Activated T-cell treated with anti-CD3 and anti-CD28 coated beads, Interleukin-2, amount 50 U/mL, for 4 hours (primary cell): Measurements from ENCODE around the gene TMEM37. TPM values are rescaled to one million over a fixed set of nuclear protein-coding genes. Genes with fewer than 3 reads are reported as not detected.
A peak's percentile ranks its signal among the peaks of the same experiment; 100 is the strongest.
"Not testable (repeated sequence)": the region's sequence is repeated elsewhere in the genome, so short reads cannot be mapped to it uniquely, and the experiment has no call there.

ENCODE experiments used
- ATAC-seq, 2 donors: fragments of 200-7000 bp; cut with Tn5 transposase; one replicate each; pipeline ENCODE4 v1.10.0; 2021
- DNase-seq: peaks from one replicate; pipeline ENCODE4 v3.0.0-alpha.2; 2020
- H3K27me3 Mint-ChIP-seq: one replicate; pipeline ENCODE4 v1.8.0; 2021; ENCODE audit warnings: low read depth, mixed read lengths
- H3K36me3 Mint-ChIP-seq: one replicate; pipeline ENCODE4 v1.8.0; 2022; ENCODE audit warnings: mixed read lengths; ENCODE audit not compliant: insufficient read depth
- H3K4me1 Mint-ChIP-seq: one replicate; pipeline ENCODE4 v1.8.0; 2021; ENCODE audit warnings: low read depth, mixed read lengths
- H3K4me3 Mint-ChIP-seq: one replicate; pipeline ENCODE4 v1.8.0; 2021; ENCODE audit warnings: mild to moderate bottlenecking, moderate library complexity, mixed read lengths
- H3K9me3 Mint-ChIP-seq: one replicate; pipeline ENCODE4 v1.8.0; 2021; ENCODE audit warnings: mixed read lengths
- total RNA-seq, 3 donors: library from RNA; stranded (reverse); gene quantifications; one replicate each; pipeline ENCODE4 v1.2.1, GENCODE V29; 2021

Gene TMEM37
- under 1 TPM in 2 of 3 donors, not detected in 1; 0.11 to 0.27 TPM for total RNA-seq

GRCh38 chr2:119431155-119431975 lies at the start of gene TMEM37:
Gene TMEM37 (plus strand): TSS chr2:119431854. CDS start chr2:119431904, 50 bp downstream.
- no peak for DNase-seq
- ATAC-seq, result peak; percentile 51 to 57

GRCh38 chr2:119383410-119384140 lies 48.1 kb upstream of the TMEM37 start:
- Mint-ChIP-seq H3K9me3 (no peaks in the 10 kb centered on the region), H3K27me3 (peaks cover 1% of the 10 kb centered on the region), H3K36me3 (no peaks in the 10 kb centered on the region), H3K4me3 (no peak overlapping the region), H3K4me1 (peaks cover 5% of the 10 kb centered on the region)
- ATAC-seq (no peak), DNase-seq (no peak)

More at GRCh38 chr2:119431155-119431975, at the start of gene TMEM37:
- Mint-ChIP-seq H3K4me1 (peaks cover 7% of the 10 kb centered on the region), H3K4me3 (peak within 1 kb of the TSS; percentile 31), H3K27me3 (peaks cover 74% of the 10 kb centered on the region), H3K36me3 (no peaks in the 10 kb centered on the region), H3K9me3 (no peaks in the 10 kb centered on the region)

GRCh38 chr2:119384971-119385370 lies 46.7 kb upstream of the TMEM37 start:
- peaks cover 5% of the 10 kb centered on the region for H3K4me1 Mint-ChIP-seq
- DNase-seq (no peak), ATAC-seq (no peak)
- no peaks in the 10 kb centered on the region for H3K9me3 Mint-ChIP-seq
- peaks cover 1% of the 10 kb centered on the region for H3K27me3 Mint-ChIP-seq
- no peak overlapping the region for H3K4me3 Mint-ChIP-seq
- H3K36me3 Mint-ChIP-seq, result no peaks in the 10 kb centered on the region

GRCh38 chr2:119385466-119385865 lies 46.2 kb upstream of the TMEM37 start:
- peaks cover 1% of the 10 kb centered on the region for H3K27me3 Mint-ChIP-seq
- ATAC-seq (no peak), DNase-seq (no peak)
- no peaks in the 10 kb centered on the region for H3K36me3 Mint-ChIP-seq
- no peaks in the 10 kb centered on the region for H3K9me3 Mint-ChIP-seq
- H3K4me3 Mint-ChIP-seq, result no peak overlapping the region
- peaks cover 5% of the 10 kb centered on the region for H3K4me1 Mint-ChIP-seq

- DNase-seq (peak; percentile 10), ATAC-seq (peak; percentile 34 to 48)
- Mint-ChIP-seq H3K36me3 (no peaks in the 10 kb centered on the region), H3K9me3 (no peaks in the 10 kb centered on the region), H3K4me1 (peaks cover 5% of the 10 kb centered on the region), H3K27me3 (no peaks in the 10 kb centered on the region), H3K4me3 (no peak overlapping the region)
Observed at GRCh38 chr2:119387381-119388129, 44.1 kb upstream of the TMEM37 start.

- no peak overlapping the region for H3K4me3 Mint-ChIP-seq
- ATAC-seq (no peak), DNase-seq (no peak)
- peaks cover 5% of the 10 kb centered on the region for H3K4me1 Mint-ChIP-seq
- H3K9me3 Mint-ChIP-seq, result no peaks in the 10 kb centered on the region
- peaks cover 3% of the 10 kb centered on the region for H3K27me3 Mint-ChIP-seq
- no peaks in the 10 kb centered on the region for H3K36me3 Mint-ChIP-seq
Observed at GRCh38 chr2:119389615-119390306, 41.9 kb upstream of the TMEM37 start.

- H3K36me3 Mint-ChIP-seq, result no peaks in the 10 kb centered on the region
- ATAC-seq, result no peak
Observed at GRCh38 chr2:119393971-119394748, 37.5 kb upstream of the TMEM37 start.

GRCh38 chr2:119397196-119397595 lies 34.5 kb upstream of the TMEM37 start:
- Mint-ChIP-seq H3K36me3 (no peaks in the 10 kb centered on the region), H3K27me3 (peaks cover 3% of the 10 kb centered on the region), H3K9me3 (no peaks in the 10 kb centered on the region), H3K4me1 (no peaks in the 10 kb centered on the region), H3K4me3 (no peak overlapping the region)
- DNase-seq (no peak), ATAC-seq (no peak)

More at GRCh38 chr2:119393971-119394748, 37.5 kb upstream of the TMEM37 start:
- no peaks in the 10 kb centered on the region for H3K4me1 Mint-ChIP-seq
- peaks cover 3% of the 10 kb centered on the region for H3K27me3 Mint-ChIP-seq
- H3K9me3 Mint-ChIP-seq, result no peaks in the 10 kb centered on the region
- no peak overlapping the region for H3K4me3 Mint-ChIP-seq
- DNase-seq, result no peak

GRCh38 chr2:119402106-119402505 lies 29.5 kb upstream of the TMEM37 start:
- Mint-ChIP-seq H3K27me3 (peaks cover 5% of the 10 kb centered on the region), H3K4me3 (no peak overlapping the region), H3K9me3 (no peaks in the 10 kb centered on the region), H3K36me3 (no peaks in the 10 kb centered on the region), H3K4me1 (no peaks in the 10 kb centered on the region)
- no peak for DNase-seq
- no peak for ATAC-seq

- Mint-ChIP-seq H3K9me3 (no peaks in the 10 kb centered on the region), H3K36me3 (no peaks in the 10 kb centered on the region), H3K4me3 (no peak overlapping the region), H3K4me1 (no peaks in the 10 kb centered on the region), H3K27me3 (peaks cover 5% of the 10 kb centered on the region)
- ATAC-seq (no peak), DNase-seq (no peak)
Observed at GRCh38 chr2:119402645-119403560, 28.8 kb upstream of the TMEM37 start.

GRCh38 chr2:119403618-119404017 lies 28.0 kb upstream of the TMEM37 start:
- H3K36me3 Mint-ChIP-seq, DNase-seq, H3K4me1 Mint-ChIP-seq, H3K27me3 Mint-ChIP-seq, H3K4me3 Mint-ChIP-seq, H3K9me3 Mint-ChIP-seq, ATAC-seq: not testable (repeated sequence)

- ATAC-seq, result no peak
- no peaks in the 10 kb centered on the region for H3K9me3 Mint-ChIP-seq
- no peak for DNase-seq
- no peaks in the 10 kb centered on the region for H3K4me1 Mint-ChIP-seq
- H3K4me3 Mint-ChIP-seq, result no peak overlapping the region
- H3K27me3 Mint-ChIP-seq, result peaks cover 8% of the 10 kb centered on the region
- no peaks in the 10 kb centered on the region for H3K36me3 Mint-ChIP-seq
Observed at GRCh38 chr2:119405151-119405550, 26.5 kb upstream of the TMEM37 start.
